ENCODE results near the gene SGIP1. TPM values are rescaled to one million over a fixed set of nuclear protein-coding genes. Genes with fewer than 3 reads are reported as not detected.
"Not testable (repeated sequence)": the region's sequence is repeated elsewhere in the genome, so short reads cannot be mapped to it uniquely, and the experiment has no call there.

The SGIP1 gene
- polyA plus RNA-seq, 4 donors: 9.8 to 20.6 (median 14.4) TPM

DNA sequence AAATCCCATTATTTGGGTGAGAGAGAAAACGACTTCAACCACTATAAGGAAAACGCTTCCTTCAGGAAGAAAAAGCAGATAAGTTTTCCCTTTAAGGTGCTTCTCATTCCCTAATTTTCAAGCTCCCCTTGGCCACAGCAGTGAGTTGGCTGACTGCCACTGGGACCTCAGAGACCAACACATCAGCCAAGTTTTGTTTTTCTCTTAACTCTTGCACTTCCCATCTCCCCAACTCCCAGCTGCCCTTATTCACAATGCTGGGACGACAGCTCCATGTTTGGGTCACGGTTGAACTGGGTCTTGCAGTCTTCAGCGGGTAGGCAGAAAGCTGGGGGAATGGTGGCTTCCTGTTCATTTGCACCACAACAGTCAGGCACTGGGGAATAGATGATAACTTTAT lies 18.9 kb downstream of the SGIP1 start:
- no peak for DNase-seq (ENCODE audit: low read depth in 4 of 4, low spot score in 2 of 4)

DNA sequence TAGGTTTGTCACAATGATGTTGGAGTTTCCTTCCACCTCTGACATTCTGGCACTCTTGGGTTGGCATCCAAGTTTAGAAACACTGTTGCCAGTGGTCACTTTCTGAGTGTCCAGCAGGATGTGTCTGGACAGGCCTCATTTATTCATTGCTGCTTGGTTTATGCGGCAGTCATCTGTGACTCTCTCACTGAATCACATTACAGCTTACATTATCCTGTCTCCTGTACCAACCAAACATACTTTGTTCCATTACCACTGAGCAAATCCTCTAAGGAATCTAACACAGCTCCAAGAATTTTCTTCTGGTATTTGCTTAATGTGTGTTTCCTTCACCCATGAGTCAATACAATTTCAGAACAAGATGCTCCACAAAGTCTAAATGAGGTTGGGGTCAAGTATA lies 19.9 kb downstream of the SGIP1 start:
- DNase-seq (ENCODE audit: low read depth in 4 of 4, low spot score in 2 of 4): no peak

DNA sequence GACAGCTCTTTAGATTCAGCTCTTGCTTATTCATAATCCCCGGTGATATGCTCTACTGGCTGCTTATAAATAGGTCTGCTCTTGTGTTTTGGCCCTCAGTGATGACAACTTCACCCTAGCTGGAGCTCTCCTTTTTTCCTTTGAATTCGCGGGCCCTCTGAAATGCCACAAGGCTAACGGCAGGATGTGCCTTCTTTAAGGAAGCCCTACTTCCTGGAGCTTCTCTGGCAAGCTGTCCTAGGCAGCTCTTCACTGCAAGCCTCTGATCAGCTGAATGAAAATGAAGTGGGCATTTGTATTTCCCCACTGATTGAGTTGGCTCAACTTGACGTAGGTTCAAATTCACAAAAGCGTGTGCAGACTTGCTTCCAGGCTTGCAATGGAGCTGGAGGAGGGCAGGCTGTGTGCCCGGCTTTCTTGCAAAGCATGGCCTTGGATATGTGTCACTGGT lies 22.2 kb downstream of the SGIP1 start:
- DNase-seq (ENCODE audit: low read depth in 4 of 4, low spot score in 2 of 4): no peak

DNA sequence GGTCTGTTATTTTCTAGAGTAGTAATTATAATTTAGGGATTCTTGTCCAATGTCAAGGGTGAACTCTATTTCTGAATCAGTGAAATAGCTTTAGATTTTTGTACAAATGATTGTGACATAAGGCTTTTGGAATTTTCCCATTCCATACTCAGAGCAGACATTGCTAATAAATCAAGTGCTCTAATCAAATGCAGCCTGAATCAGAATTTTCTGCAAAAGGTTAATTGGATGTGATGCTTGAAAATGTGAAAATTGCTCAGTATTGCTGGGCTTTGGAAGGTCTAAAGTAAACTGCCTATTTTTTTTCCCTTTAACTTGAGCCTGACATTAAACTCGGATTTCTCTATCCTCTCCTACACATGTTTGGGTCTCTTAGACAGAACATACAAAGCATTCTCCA lies 23.2 kb downstream of the SGIP1 start:
- DNase-seq (ENCODE audit: low read depth in 4 of 4, low spot score in 2 of 4): no peak

DNA sequence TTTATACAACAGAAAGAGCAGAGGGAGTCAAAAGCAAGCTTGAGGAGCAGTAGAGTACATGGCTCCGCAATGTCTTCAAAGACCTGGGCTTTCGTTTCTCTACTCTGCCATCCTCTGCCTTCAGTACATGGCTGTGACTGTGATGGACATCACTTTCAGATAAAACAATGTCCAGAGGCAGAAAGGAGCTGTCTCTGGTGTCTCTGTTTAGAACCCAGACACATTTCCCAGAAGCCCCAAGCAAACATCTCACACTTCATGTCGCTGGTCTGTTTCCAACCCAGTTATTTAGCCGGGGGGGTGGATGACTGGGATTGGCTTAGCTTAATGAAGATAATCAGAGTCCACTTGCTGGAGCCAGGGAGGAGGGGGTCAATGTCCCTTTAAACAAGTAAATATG lies 25.6 kb downstream of the SGIP1 start:
- no peak for DNase-seq (ENCODE audit: low read depth in 4 of 4, low spot score in 2 of 4)

DNA sequence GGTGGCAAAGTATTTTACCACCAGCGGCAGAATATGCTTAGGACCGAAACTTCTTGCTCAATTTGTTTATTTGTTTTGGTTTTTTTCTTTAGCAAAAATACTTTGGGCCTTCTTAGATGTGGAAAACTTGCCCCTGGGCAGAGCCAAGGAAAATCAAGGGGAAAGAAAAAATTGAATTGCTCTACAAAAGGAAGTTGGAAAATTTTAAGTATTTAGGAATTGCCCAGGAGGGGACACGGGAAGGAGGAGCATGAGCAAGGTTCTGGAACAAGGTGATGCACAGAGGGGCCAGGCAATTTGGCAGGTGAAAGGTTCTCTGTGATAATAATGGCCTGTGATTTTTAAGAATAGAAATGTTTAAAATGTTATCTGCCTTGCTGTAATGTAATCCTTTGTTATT lies 28.6 kb downstream of the SGIP1 start:
- no peak for DNase-seq (ENCODE audit: low read depth in 4 of 4, low spot score in 2 of 4)

DNA sequence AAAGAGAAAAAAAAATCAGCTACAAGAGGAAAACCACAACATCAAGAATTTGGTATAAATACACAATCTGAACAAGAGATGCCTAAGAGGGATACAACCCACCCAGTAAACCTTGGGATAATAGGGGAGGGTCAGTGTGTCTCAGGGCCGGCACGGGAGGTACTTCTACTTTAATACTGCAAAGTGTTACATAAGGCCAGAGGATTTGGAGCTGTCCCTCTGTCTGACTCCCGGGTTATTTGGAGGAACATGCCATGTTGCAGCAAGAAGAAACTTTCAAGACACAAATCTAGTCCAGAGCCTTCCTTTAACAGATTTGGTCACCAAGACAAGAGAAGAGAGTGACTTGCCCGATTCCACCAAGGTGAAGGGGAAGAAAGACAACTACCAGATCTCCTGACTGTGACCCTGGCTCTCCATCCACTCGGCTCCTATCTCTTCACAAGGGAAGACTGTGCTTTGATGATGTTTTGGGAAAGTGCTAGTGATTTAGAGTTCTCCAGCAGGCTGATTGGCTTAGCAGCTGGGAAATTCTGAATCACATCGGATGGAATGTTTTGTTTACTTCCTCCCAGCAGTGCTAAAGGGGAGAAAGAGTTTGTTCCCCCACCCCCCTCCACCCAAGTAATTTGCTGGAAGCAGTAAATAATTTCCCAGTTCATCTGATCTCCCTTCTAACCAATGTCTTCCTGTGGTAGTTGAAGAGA lies 29.3 kb downstream of the SGIP1 start:
- DNase-seq (ENCODE audit: low read depth in 4 of 4, low spot score in 2 of 4): peak in 2 of 4 donors; percentile 32 to 48

DNA sequence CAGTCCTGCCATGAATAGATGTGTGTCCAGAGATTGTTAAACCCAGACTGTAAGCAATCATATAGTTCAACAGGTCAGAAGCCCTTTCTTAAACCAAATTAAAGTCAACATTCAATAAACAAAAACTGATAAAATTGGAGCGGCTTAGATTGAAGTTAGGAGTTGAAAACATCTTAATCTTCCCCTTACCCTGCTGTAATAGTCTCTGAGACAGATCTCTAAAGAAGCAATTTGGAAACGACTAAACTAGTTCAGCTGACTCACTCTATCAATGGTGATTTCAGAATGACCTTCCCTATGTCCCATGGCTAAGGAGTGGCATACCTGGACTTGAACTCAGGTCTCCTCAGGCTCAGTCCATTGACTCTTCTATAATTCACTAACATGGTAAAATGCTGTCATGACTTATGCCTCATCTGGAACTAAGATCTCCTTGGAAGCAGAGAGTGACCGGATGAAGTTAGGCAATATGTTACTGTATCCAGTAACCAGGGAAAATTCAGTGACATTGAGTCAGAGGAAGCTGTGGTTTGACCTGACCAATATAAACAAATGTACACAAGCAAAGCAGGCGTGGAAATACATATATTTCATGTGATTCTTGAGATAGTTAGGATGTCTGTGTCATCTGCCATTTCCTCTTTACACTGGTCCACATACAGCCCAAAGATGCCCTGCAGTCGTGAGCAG lies 30.1 kb downstream of the SGIP1 start:
- no peak for DNase-seq (ENCODE audit: low read depth in 4 of 4, low spot score in 2 of 4)

DNA sequence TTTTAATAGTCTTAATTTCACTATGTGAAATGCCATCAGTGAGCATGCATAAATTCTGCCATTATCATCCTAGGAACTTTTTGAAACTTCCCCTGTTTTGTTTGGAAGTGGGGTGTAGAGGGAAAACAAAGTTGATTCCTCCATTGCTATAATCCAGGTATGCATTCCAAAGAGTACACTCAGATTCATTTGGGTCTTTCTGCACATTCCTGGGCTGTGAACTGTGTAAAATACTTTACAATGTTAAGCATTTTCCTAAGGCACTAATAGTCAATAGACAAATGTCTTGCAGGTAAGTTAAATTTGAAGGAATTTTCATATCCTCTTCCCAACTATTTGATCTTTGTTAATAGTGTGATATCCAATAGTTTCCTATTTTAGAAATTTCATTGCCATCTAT lies 36.2 kb downstream of the SGIP1 start:
- DNase-seq (ENCODE audit: low read depth in 4 of 4, low spot score in 2 of 4): no peak

DNA sequence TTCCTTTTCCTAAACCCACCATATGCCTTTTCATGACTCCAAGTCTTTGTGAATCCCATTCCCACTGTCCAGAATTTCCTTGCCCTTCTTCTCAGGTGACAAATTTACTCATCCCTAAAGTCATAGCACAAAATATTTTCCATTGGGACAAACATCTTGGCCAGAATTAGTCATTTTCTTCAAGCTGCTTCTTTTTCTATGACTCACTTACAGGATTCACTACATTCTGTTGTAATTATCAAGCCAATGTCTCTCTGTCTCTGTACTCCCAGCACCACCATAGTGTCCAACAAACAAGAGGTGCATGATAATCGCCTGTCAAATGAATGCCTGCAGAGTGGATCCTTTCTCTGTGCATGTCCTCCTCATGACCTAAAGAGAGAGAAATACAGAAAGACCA lies 37.8 kb downstream of the SGIP1 start:
- no peak for DNase-seq (ENCODE audit: low read depth in 4 of 4, low spot score in 2 of 4)

DNA sequence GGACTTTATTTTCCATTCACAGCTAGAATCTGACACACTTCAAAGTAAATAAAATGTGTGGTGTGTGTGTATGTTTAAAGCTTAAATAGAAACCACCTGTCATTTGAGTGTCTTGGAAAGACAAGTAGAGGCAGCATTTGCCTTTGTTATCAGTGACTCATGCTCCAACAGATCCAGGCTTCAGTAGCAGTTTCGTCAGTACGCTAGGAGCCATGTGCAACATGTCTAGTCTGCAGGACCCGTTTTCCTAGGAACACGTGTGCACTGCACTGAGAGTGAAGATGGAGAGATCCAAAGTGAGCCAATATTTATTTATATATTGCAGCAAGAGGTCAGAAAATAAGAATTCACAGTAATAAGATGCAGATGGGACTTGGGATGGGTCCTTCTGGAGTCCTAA lies 41.8 kb downstream of the SGIP1 start:
- DNase-seq (ENCODE audit: low read depth in 4 of 4, low spot score in 2 of 4): no peak

DNA sequence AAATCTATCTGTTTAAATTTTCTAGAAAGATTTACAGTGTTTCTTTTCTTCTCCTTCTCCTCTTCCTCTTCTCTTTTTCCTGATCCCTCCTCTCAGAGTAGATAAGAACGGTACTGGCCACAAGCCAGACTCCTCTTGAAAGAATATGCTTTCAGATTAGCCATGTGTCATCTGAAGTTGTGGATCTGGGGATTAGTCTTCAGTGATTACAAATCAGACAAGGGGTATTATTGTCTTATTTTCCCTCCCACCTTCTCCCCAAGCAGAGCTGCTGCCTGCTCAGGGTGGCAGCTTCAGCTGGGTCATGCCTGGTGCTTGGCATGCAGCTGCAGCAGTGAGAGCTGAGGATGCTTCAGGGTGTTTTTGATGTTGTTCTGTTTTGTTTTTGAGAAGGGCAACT lies 42.7 kb downstream of the SGIP1 start:
- no peak for DNase-seq (ENCODE audit: low read depth in 4 of 4, low spot score in 2 of 4)

DNA sequence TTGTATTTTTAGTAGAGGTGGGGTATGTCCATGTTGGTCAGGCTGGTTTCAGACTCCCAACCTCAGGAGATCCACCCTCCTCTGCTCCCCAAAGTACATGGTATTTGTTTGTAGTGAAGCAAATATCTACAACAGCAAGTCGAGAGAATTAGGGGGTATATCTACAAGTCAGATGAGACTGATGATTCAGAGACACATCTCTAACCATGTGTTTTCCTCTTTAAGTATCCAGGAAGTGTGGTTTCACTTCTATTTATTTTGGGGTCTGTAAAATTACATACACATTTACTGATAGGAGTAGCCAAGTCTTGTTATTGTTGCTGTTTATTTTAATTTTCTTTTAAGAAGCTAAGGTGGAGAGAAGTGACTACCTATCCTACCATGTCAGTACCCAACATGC lies 44.9 kb downstream of the SGIP1 start:
- DNase-seq (ENCODE audit: low read depth in 4 of 4, low spot score in 2 of 4): no peak

DNA sequence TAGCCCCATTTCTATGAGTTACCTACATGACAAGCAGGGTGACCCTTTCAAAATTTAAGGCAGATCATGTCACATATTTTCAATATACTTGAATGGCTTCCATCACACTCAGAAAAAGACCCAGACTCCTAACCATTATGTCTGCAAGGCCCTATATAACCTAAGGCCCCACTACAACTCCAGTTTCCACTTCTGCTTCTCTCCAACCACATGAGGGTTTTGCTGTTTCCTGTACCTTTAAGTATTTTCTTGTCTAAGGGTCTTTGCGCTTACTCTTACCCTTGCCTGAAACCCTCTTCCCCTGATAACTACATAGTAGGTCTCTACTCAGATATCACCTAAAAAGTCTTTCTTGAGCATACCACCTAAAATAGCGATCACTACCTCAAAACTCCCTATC lies 46.1 kb downstream of the SGIP1 start:
- DNase-seq (ENCODE audit: low read depth in 4 of 4, low spot score in 2 of 4): no peak

DNA sequence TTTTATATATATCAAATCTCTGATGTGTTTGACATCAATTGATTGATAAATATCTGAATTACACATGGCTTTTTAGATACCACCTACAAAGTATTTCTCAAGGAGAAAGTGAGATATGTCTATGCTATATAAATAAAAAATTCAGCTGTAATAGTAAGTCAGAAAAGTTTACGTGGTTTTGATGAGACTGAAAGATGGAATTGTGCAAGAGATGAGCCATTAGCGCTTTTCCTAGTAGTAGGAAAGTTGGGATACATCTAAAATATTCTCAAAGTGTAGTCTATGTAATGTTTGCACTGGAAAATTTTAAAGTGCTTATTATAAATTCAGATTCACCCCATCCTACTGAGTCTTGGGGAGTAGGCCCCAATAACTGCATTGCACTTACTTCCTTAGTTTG lies 49.1 kb downstream of the SGIP1 start:
- DNase-seq (ENCODE audit: low read depth in 4 of 4, low spot score in 2 of 4): no peak

DNA sequence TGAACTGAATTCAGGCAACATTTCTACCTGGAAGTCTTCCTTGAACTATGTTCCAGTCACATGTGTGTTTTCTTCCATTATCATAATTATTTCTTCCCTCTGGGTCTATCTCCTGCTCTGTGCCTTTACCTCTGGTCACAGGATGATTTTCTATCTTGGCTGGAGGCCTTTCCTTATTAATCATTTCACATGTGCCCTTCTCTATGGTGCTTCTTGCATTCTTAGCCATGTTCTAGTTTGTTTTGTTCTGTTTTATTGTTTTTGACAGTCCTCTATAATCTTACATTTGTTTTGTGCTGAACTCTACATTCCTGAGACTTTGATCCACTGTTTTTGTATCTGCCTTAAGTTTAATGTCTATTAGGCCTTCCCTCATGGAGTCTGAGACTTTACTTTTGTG lies 51.0 kb downstream of the SGIP1 start:
- DNase-seq (ENCODE audit: low read depth in 4 of 4, low spot score in 2 of 4): no peak

DNA sequence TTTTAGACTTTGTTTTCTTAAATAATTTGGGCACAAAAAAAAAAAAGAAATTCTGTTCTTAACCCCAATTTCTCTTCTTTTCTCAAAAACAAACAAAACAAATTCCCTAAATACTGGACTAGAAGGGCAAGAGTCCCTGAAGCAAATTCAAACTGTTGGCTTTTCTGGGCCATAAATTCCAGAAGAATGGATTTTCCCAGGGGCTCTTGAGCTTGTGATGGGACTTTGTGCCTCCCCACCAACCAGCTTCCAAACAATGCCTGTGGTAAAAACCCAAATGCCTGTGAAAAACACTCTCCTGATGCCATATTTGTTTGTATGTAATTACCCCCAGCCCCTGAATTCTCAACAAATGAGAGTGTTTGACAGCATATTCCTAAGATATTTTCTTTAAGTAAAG lies 55.4 kb downstream of the SGIP1 start:
- no peak for DNase-seq (ENCODE audit: low read depth in 4 of 4, low spot score in 2 of 4)

DNA sequence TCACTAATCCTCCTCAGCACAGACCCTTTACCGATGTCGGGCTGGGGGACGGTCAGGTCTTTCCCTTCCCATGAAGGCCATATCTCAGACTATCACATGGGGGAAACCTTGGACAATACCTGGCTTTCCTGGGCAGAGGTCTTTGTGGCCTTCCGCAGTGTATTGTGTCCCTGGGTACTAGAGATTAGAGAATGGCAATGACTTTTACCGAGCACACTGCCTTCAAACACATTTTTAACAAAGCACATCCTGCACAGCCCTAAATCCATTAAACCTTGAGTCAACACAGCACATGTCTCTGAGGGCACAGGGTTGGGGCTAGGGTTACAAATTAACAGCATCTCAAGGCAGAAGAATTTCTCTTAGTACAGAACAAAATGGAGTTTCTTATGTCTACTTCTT lies 58.2 kb downstream of the SGIP1 start:
- not testable (repeated sequence) for DNase-seq (ENCODE audit: low read depth in 4 of 4, low spot score in 2 of 4)

DNA sequence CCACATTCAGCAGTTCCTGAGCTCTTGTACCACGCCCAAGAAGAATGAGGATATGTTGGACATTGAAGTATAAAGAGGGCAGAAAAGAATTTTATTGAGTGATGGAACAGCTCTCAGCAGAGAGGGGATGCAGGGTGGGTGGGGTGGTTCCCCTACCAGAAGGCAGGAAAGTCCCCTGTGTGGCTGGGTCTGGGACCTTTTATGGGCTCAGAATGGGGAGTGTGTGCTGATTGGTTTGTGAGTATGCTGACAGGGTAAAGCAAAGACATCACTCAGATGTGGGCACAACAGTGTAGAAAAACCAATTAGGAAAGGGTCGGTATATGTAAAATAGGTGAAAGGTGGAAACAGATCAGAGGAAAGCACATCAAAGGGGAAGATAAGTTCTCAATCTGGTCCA lies 62.2 kb downstream of the SGIP1 start:
- DNase-seq (ENCODE audit: low read depth in 4 of 4, low spot score in 2 of 4): no peak

DNA sequence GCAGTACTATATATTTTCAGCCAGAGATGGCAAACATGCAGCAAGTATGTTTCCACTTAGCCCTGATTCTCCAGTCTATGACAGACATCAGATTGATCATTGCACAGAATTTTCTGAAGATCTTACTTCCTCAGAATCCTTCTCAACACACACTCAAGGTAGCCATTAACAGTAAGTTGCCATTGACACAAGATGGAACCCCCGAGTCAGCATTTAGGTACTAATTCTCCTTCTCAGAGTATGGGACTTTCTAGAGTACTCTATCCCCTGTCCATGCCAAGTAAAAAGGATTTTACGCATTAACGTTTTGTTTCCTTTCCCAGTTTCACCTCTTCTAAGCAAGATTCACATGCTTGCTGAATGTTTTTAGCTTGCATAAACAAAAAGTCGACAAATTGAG lies 63.5 kb downstream of the SGIP1 start:
- no peak for DNase-seq (ENCODE audit: low read depth in 4 of 4, low spot score in 2 of 4)

DNA sequence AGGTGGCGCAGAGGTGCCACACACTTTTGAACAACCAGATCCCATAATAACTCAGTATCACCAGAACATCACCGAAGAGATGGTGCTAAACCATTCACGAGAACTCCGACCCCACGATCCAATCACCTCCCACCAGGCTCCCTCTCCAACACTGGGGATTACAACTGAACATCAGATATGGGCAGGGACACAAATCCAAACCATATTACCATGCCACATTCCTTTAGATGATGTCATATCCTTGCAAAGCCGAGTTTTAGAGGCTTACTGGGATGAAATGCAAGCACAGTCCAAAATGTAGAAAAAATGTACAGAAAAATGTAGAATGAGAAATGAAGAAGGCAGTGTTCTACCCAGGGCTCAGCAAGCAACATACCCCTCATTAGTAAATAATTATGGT lies 64.7 kb downstream of the SGIP1 start:
- DNase-seq (ENCODE audit: low read depth in 4 of 4, low spot score in 2 of 4): no peak

DNA sequence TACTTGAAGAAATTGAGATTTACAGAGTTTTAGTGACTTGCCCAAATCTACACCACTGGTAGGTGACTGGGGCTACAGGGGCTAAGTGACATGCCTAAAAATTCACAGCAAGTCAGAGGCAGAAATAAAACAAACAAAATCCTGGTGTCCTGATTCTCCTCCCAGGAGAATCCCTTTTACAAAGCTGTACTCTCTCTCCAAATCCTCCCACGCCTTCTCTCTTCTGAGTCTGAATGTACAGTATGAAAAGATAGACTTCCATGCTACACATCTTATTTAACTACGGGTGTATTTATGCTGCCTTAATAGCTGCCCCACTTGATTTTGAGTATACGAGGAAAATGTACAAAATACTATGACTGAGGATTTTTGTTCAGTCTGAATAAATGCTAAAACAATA lies 65.4 kb downstream of the SGIP1 start:
- no peak for DNase-seq (ENCODE audit: low read depth in 4 of 4, low spot score in 2 of 4)
